ENCODE data around the gene REELD1.

REELD1 gene

DNA sequence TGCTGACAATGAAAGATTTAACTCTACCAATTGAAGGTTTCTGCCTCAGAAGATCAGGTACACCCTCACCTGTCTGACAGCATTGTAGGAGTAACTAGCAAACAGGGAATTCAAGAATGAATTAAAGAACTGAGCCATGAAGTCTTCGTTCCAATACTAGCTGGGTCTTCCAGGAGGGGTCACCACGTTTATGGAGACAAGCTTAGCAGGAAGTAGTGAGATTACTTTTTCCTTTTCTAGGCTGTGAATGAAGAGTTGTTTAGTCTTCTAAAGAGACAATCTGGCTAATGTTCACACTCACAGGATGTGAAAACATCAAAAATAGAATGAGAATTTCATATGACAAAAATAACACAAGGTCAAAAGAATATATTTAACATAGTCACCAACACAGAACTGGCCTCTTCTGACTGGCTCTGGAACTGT lies 54.9 kb downstream of the REELD1 start:
- no peaks in the 10 kb centered on the region for H3K4me1 ChIP-seq (ENCODE audit: control insufficient read depth in 1 of 2, insufficient read depth in 2 of 2, low read length in 2 of 2)
- no peak overlapping the region for H3K4me3 ChIP-seq (ENCODE audit: low read depth in 1 of 2, low read length in 2 of 2)

DNA sequence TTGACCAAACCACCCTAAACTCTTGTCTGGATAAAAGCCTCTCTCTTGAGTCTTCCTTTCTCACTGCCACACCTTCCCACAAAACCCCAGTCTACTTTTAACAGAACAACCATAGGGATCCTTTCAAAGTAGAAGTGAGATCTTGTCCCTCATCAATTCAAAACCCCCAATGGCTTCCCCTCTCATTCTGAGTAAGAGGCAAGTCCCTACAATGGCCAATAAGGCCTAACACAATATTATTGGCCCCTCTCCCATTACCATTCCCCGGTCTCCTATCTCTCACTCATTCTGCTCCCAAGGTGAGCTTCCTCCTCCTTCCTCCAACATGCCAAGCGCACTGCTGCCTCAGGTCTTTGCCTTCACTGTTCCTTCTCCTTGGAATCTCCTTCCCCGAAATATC lies 57.1 kb downstream of the REELD1 start:
- no peaks in the 10 kb centered on the region for H3K27me3 ChIP-seq (ENCODE audit: low read depth, low read length)
- H3K27ac ChIP-seq (ENCODE audit: low read length), result no peak overlapping the region
- H3K4me3 ChIP-seq (ENCODE audit: low read depth in 1 of 2, low read length in 2 of 2), result no peak overlapping the region
- H3K36me3 ChIP-seq (ENCODE audit: control insufficient read depth in 1 of 2, insufficient read depth in 2 of 2, low read length in 2 of 2), result no peaks in the 10 kb centered on the region
- no peaks in the 10 kb centered on the region for H3K4me1 ChIP-seq (ENCODE audit: control insufficient read depth in 1 of 2, insufficient read depth in 2 of 2, low read length in 2 of 2)
- H3K9me3 ChIP-seq (ENCODE audit: control insufficient read depth in 1 of 2, low read length in 2 of 2), result no peaks in the 10 kb centered on the region

More for the DNA sequence above, 54.9 kb downstream of the REELD1 start:
- no peaks in the 10 kb centered on the region for H3K36me3 ChIP-seq (ENCODE audit: control insufficient read depth in 1 of 2, insufficient read depth in 2 of 2, low read length in 2 of 2)
- no peaks in the 10 kb centered on the region for H3K9me3 ChIP-seq (ENCODE audit: control insufficient read depth in 1 of 2, low read length in 2 of 2)
- no peaks in the 10 kb centered on the region for H3K27me3 ChIP-seq (ENCODE audit: low read depth, low read length)
- no peak overlapping the region for H3K27ac ChIP-seq (ENCODE audit: low read length)

DNA sequence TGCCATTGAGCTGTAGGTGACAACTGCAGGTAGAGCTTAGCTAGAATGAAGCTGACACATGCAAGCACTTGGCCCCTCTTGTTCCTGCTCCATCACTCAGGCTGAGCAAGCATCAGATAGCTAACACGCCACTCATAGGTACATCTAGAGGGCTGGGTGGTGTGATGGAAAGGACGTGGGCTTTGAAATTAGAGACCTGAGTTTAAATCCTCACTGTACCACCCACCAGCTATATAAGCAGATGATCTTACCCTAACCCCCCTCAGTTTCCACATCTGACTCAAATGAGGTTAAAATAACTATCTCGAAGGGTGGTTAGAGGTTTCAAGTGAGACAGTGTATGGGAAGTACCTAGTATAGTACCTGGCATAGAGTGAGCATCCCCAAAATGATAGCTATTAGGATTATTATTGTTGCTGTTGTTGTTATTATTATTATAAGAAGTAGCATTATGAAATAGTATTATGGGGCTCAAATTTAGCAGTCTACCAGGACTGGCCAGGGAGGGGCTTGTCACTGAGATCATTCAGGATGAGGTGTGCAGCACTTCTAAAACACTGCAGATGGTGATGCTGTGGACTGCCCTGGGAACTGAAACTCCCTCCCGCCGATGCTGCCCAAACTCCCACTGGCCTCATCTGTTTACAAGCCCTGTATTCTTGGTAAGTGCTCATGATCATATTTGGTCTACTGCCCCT lies 59.0 kb downstream of the REELD1 start:
- Histone ChIP-seq H3K4me3 (ENCODE audit: low read depth in 1 of 2, low read length in 2 of 2) (no peak overlapping the region), H3K9me3 (ENCODE audit: control insufficient read depth in 1 of 2, low read length in 2 of 2) (no peaks in the 10 kb centered on the region), H3K27ac (ENCODE audit: low read length) (no peak overlapping the region), H3K27me3 (ENCODE audit: low read depth, low read length) (no peaks in the 10 kb centered on the region), H3K36me3 (ENCODE audit: control insufficient read depth in 1 of 2, insufficient read depth in 2 of 2, low read length in 2 of 2) (no peaks in the 10 kb centered on the region), H3K4me1 (ENCODE audit: control insufficient read depth in 1 of 2, insufficient read depth in 2 of 2, low read length in 2 of 2) (no peaks in the 10 kb centered on the region)

DNA sequence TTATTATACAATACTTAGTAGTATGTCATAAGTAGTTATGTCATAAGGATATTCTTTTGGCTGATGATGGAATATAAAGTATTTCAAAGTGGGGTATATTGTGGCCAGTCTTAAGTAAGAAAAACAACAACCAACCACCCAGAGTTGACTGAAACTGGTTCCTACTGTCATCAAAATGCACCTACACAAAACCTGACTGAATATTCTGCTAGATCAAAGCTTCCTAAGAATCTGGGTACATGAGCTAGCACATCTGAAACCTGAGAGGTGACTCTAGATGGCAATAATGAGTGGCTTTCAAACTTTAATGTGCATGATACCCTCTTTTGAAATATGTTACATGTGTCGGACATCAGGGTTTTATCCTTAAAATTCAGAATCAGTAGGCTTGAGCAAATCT lies 60.4 kb downstream of the REELD1 start:
- no peaks in the 10 kb centered on the region for H3K36me3 ChIP-seq (ENCODE audit: control insufficient read depth in 1 of 2, insufficient read depth in 2 of 2, low read length in 2 of 2)
- no peak overlapping the region for H3K27ac ChIP-seq (ENCODE audit: low read length)
- no peaks in the 10 kb centered on the region for H3K27me3 ChIP-seq (ENCODE audit: low read depth, low read length)
- H3K4me3 ChIP-seq (ENCODE audit: low read depth in 1 of 2, low read length in 2 of 2), result no peak overlapping the region
- no peaks in the 10 kb centered on the region for H3K4me1 ChIP-seq (ENCODE audit: control insufficient read depth in 1 of 2, insufficient read depth in 2 of 2, low read length in 2 of 2)
- no peaks in the 10 kb centered on the region for H3K9me3 ChIP-seq (ENCODE audit: control insufficient read depth in 1 of 2, low read length in 2 of 2)

DNA sequence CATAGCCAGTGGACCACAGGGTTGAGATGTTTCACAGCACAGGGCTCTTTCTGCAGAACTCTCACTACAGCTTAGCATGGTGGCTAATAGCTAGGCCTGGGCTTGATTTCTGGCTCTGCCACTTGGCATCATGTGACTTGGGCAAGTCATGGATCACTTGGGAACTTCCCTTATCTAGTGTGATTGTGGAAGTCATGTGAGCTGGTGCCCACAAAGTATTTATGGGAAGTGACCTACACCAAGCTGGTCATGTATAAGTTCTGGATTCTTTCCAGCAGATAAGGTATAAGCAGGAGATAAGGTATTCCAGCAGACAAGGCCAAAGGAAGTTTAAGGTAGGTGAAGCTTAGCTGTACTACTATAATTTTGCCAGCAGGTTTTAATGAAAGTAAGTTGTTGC lies 61.0 kb downstream of the REELD1 start:
- H3K36me3 ChIP-seq (ENCODE audit: control insufficient read depth in 1 of 2, insufficient read depth in 2 of 2, low read length in 2 of 2), result no peaks in the 10 kb centered on the region
- no peaks in the 10 kb centered on the region for H3K9me3 ChIP-seq (ENCODE audit: control insufficient read depth in 1 of 2, low read length in 2 of 2)
- H3K4me3 ChIP-seq (ENCODE audit: low read depth in 1 of 2, low read length in 2 of 2), result no peak overlapping the region
- H3K27me3 ChIP-seq (ENCODE audit: low read depth, low read length), result no peaks in the 10 kb centered on the region
- H3K4me1 ChIP-seq (ENCODE audit: control insufficient read depth in 1 of 2, insufficient read depth in 2 of 2, low read length in 2 of 2), result no peaks in the 10 kb centered on the region
- no peak overlapping the region for H3K27ac ChIP-seq (ENCODE audit: low read length)

DNA sequence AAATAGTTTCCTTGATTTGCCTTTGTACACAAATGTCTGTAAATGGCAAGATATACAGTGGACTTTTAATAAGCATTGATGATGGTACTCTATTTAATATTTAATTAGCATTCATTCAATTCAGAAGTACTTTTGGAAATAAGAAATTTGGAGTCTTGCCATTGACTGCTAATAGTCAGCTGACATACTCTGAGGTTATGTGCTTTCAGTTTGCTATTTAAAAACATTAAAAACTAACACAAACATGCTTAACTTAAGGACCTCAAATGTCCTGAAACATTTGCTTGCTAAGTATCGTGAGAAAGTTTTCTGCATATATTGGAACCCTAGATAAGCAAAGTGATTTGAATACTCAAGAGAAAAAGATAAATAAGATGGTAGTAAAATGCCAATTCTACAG lies 64.6 kb downstream of the REELD1 start:
- Histone ChIP-seq H3K27me3 (ENCODE audit: low read depth, low read length) (no peaks in the 10 kb centered on the region), H3K4me3 (ENCODE audit: low read depth in 1 of 2, low read length in 2 of 2) (no peak overlapping the region), H3K9me3 (ENCODE audit: control insufficient read depth in 1 of 2, low read length in 2 of 2) (no peaks in the 10 kb centered on the region), H3K4me1 (ENCODE audit: control insufficient read depth in 1 of 2, insufficient read depth in 2 of 2, low read length in 2 of 2) (no peaks in the 10 kb centered on the region), H3K27ac (ENCODE audit: low read length) (no peak overlapping the region), H3K36me3 (ENCODE audit: control insufficient read depth in 1 of 2, insufficient read depth in 2 of 2, low read length in 2 of 2) (no peaks in the 10 kb centered on the region)
